ENCODE data around the gene ACKR2. TPM values are rescaled to one million over a fixed set of nuclear protein-coding genes. Genes with fewer than 3 reads are reported as not detected.

The ACKR2 gene
- total and polyA plus RNA-seq, 2 donors (not counting 3 experiments of a cell fraction or from before 2014, with no cell fraction given) = 0.01 TPM; not detected in 1

DNA sequence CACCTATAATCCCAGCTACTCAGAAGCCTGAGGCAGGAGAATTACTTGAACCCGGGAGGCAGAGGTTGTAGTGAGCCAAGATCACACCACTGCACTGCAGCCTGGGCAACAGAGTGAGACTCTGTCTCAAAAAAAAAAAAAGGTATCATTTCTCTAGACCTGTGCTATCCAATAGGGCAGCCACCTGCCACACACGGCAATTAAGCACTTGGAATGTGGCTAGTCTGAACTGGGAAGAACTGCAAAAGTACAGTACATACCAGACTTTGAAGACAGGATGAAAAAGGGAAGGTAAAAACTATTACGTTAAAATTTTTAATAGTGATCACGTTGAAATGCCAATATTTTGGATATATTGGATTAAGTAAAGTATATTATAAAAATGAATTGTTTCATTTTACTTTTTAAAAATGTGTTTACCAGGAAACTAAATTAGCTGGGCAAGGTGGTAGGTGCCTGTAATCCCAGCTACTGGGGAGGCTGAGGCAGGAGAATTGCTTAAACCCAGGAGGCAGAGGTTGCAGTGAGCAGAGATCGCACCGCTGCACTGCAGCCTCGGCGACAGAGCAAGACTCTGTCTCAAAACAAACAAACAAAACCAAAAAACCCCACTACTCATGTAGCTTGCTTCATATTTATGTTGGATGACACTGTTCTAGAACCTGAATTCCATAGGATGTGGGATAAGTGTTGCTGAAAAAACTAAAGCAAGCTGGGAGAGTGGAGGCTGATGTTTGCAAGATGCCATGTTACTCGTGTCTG lies 64.2 kb downstream of the ACKR2 start:
- dilution Hi-C loops (cut with MboI; ENCODE audit: extremely low pct_ligation_motif_present, low sequenced_read_pairs) (no loop called here), intact Hi-C loops (cut with micrococcal nuclease) (no loop called here)
- H3K9me3 ChIP-seq (replicated peaks; ENCODE audit: control insufficient read depth, insufficient read depth, low read length) = no peaks in the 10 kb centered on the region
- H3K9ac ChIP-seq (replicated peaks; ENCODE audit: extremely low read depth, insufficient read depth, low read length) = no peak overlapping the region
- no peaks in the 10 kb centered on the region for H3K79me2 ChIP-seq (ENCODE audit: control insufficient read depth, insufficient read depth, low read length)
- H4K20me1 ChIP-seq (replicated peaks; ENCODE audit: control insufficient read depth, extremely low read depth, insufficient read depth, low read length) = no peaks in the 10 kb centered on the region
- no peak for FAIRE-seq
- H3K9me1 ChIP-seq (replicated peaks; ENCODE audit: control insufficient read depth, extremely low read depth, insufficient read depth, low read length) = no peaks in the 10 kb centered on the region
- no peak for DNase-seq (ENCODE audit: low read depth, low spot score)
- no peak for TF ChIP-seq GATA2 (IDR thresholded peaks at IDR 0.05; ENCODE audit: insufficient read depth, insufficient read length, low read depth, low read length)
- H3K27ac ChIP-seq (ENCODE audit: insufficient read depth, low read depth, low read length) = no peak overlapping the region
- ChIA-PET POLR2A (no interaction called here), CTCF (interaction anchor here (1.0 kb wide), 1 partner anchor 8 kb away, joined by 3 read pairs; no protein-coding TSS in a partner anchor)
- no peaks in the 10 kb centered on the region for H3K4me1 ChIP-seq (ENCODE audit: control insufficient read depth, extremely low read depth, insufficient read depth, low read length)
- H3K36me3 ChIP-seq (ENCODE audit: control insufficient read depth in 2 of 2, extremely low read depth in 1 of 2, insufficient read depth in 2 of 2, low read length in 2 of 2) = no peaks in the 10 kb centered on the region
- peaks cover 6 to 8% of the 10 kb centered on the region in 2 experiments for H3K27me3 ChIP-seq (ENCODE audit: control insufficient read depth in 2 of 2, insufficient read depth in 2 of 2, low read length in 2 of 2)
- H2AFZ ChIP-seq (ENCODE audit: low read depth, low read length) = no peak overlapping the region
- BruUV-seq (replicated peaks) = no TSS peak
- no peak overlapping the region for H3K4me3 ChIP-seq (replicated peaks in 1 of 3; ENCODE audit: insufficient read depth in 1 of 3, low read depth in 1 of 3, low read length in 3 of 3)
- no peak overlapping the region for H3K4me2 ChIP-seq (ENCODE audit: insufficient read depth, low read length)

DNA sequence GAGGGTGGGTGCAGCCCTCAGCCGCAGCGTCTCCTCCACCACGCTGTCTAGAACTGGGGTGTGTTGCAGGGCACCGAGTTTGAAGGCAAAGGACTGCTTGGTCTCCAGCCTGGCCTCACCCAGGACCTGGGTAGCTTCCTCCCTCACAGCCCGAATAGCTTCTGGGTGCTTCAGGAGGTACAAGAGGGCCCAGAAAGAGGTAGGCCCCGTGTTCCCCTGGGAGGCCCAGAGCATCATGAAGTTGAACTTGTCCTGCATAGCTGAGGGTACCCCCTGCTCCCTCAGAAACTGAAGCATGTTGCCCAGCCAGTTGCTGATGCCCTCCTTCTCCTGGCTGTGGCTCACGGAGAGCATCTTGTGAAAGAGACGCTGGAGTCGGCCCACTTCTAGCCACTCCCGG lies 65.5 kb downstream of the ACKR2 start:
- intact Hi-C loops (cut with micrococcal nuclease) (no loop called here), dilution Hi-C loops (cut with MboI; ENCODE audit: extremely low pct_ligation_motif_present, low sequenced_read_pairs) (no loop called here)
- H3K4me1 ChIP-seq (ENCODE audit: control insufficient read depth, extremely low read depth, insufficient read depth, low read length) = no peaks in the 10 kb centered on the region
- H3K36me3 ChIP-seq (ENCODE audit: control insufficient read depth in 2 of 2, extremely low read depth in 1 of 2, insufficient read depth in 2 of 2, low read length in 2 of 2) = no peaks in the 10 kb centered on the region
- no peaks in the 10 kb centered on the region for H3K79me2 ChIP-seq (ENCODE audit: control insufficient read depth, insufficient read depth, low read length)
- no peak overlapping the region for H2AFZ ChIP-seq (ENCODE audit: low read depth, low read length)
- DNase-seq (ENCODE audit: low read depth, low spot score) (no peak), FAIRE-seq (no peak)
- peaks cover 6 to 14% of the 10 kb centered on the region in 2 experiments for H3K27me3 ChIP-seq (ENCODE audit: control insufficient read depth in 2 of 2, insufficient read depth in 2 of 2, low read length in 2 of 2)
- ChIA-PET POLR2A (no interaction called here), CTCF (no interaction called here)
- H4K20me1 ChIP-seq (replicated peaks; ENCODE audit: control insufficient read depth, extremely low read depth, insufficient read depth, low read length) = no peaks in the 10 kb centered on the region
- no peaks in the 10 kb centered on the region for H3K9me3 ChIP-seq (replicated peaks; ENCODE audit: control insufficient read depth, insufficient read depth, low read length)
- H3K4me2 ChIP-seq (ENCODE audit: insufficient read depth, low read length) = no peak overlapping the region
- TF ChIP-seq, protein P1, sequence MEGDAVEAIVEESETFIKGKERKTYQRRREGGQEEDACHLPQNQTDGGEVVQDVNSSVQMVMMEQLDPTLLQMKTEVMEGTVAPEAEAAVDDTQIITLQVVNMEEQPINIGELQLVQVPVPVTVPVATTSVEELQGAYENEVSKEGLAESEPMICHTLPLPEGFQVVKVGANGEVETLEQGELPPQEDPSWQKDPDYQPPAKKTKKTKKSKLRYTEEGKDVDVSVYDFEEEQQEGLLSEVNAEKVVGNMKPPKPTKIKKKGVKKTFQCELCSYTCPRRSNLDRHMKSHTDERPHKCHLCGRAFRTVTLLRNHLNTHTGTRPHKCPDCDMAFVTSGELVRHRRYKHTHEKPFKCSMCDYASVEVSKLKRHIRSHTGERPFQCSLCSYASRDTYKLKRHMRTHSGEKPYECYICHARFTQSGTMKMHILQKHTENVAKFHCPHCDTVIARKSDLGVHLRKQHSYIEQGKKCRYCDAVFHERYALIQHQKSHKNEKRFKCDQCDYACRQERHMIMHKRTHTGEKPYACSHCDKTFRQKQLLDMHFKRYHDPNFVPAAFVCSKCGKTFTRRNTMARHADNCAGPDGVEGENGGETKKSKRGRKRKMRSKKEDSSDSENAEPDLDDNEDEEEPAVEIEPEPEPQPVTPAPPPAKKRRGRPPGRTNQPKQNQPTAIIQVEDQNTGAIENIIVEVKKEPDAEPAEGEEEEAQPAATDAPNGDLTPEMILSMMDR (IDR thresholded peaks at IDR 0.05; ENCODE audit: extremely low read depth in 1 of 2, insufficient read depth in 1 of 2, low read depth in 1 of 2, low read length in 2 of 2) = no peak
- no peak overlapping the region for H3K27ac ChIP-seq (ENCODE audit: insufficient read depth, low read depth, low read length)
- BruUV-seq (replicated peaks) = no TSS peak
- no peaks in the 10 kb centered on the region for H3K9me1 ChIP-seq (replicated peaks; ENCODE audit: control insufficient read depth, extremely low read depth, insufficient read depth, low read length)
- H3K9ac ChIP-seq (replicated peaks; ENCODE audit: extremely low read depth, insufficient read depth, low read length) = no peak overlapping the region
- H3K4me3 ChIP-seq (replicated peaks in 1 of 3; ENCODE audit: insufficient read depth in 1 of 3, low read depth in 1 of 3, low read length in 3 of 3) = no peak overlapping the region

Data from endothelial cell of umbilical vein (primary cell).